ENCODE results near the gene CD300A.
"Not testable (repeated sequence)": the region's sequence is repeated elsewhere in the genome, so short reads cannot be mapped to it uniquely, and the experiment has no call there.

The CD300A gene

GRCh38 chr17:74480290-74480689 lies 13.9 kb downstream of the CD300A start:
- no CpG with 5 or more reads among the region's 8 CpGs for WGBS (ENCODE audit: insufficient coverage, insufficient read length)
- Histone ChIP-seq H3K27ac (ENCODE audit: low read length) (no peak overlapping the region), H3K4me1 (ENCODE audit: control insufficient read depth, insufficient read depth, low read length) (no peaks in the 10 kb centered on the region), H3K4me3 (ENCODE audit: low read length) (no peak overlapping the region), H3K36me3 (ENCODE audit: control insufficient read depth, insufficient read depth, low read length) (no peaks in the 10 kb centered on the region), H3K9me3 (ENCODE audit: control insufficient read depth, insufficient read depth, low read length) (no peaks in the 10 kb centered on the region), H3K27me3 (ENCODE audit: control insufficient read depth, insufficient read depth, low read length) (no peaks in the 10 kb centered on the region)
- DNase-seq (ENCODE audit: low read depth, low spot score) = no peak

- Histone ChIP-seq H3K27me3 (ENCODE audit: control insufficient read depth, insufficient read depth, low read length) (no peaks in the 10 kb centered on the region), H3K36me3 (ENCODE audit: control insufficient read depth, insufficient read depth, low read length) (no peaks in the 10 kb centered on the region), H3K4me1 (ENCODE audit: control insufficient read depth, insufficient read depth, low read length) (no peaks in the 10 kb centered on the region), H3K4me3 (ENCODE audit: low read length) (no peak overlapping the region), H3K9me3 (ENCODE audit: control insufficient read depth, insufficient read depth, low read length) (no peaks in the 10 kb centered on the region), H3K27ac (ENCODE audit: low read length) (no peak overlapping the region)
- DNase-seq (ENCODE audit: low read depth, low spot score) = no peak
- WGBS (ENCODE audit: insufficient coverage, insufficient read length) = no CpG with 5 or more reads among the region's 7 CpGs
Observed at GRCh38 chr17:74481621-74482020, 15.2 kb downstream of the CD300A start.

DNA sequence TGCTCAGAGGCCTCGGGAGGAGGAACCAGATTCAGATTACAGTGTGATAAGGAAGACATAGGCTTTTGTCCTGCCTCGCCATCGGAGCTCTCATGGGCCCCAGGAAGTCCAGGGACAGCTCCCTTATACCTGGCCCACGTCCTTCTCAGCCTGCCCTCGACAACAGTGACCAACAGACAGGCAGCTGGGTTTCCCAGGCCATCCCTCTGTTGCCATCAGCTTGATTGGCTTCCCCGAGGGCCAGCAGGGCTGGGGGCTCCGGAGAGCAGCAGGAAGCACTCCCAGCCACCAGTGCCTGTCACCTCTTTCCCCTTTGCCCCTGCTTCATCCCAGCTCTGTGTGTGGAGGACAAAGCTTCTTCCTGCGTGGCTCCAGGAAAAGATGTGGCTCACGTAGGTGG lies 17.6 kb downstream of the CD300A start:
- Histone ChIP-seq H3K9me3 (ENCODE audit: control insufficient read depth, insufficient read depth, low read length) (no peaks in the 10 kb centered on the region), H3K27ac (ENCODE audit: low read length) (no peak overlapping the region), H3K4me1 (ENCODE audit: control insufficient read depth, insufficient read depth, low read length) (no peaks in the 10 kb centered on the region), H3K36me3 (ENCODE audit: control insufficient read depth, insufficient read depth, low read length) (no peaks in the 10 kb centered on the region), H3K27me3 (ENCODE audit: control insufficient read depth, insufficient read depth, low read length) (no peaks in the 10 kb centered on the region), H3K4me3 (ENCODE audit: low read length) (no peak overlapping the region)
- no CpG with 5 or more reads among the region's 9 CpGs for WGBS (ENCODE audit: insufficient coverage, insufficient read length)
- DNase-seq (ENCODE audit: low read depth, low spot score) = no peak

GRCh38 chr17:74485022-74485743 lies 18.7 kb downstream of the CD300A start:
- H3K4me3 ChIP-seq (ENCODE audit: low read length) = no peak overlapping the region
- no peaks in the 10 kb centered on the region for H3K4me1 ChIP-seq (ENCODE audit: control insufficient read depth, insufficient read depth, low read length)
- H3K27ac ChIP-seq (ENCODE audit: low read length) = no peak overlapping the region
- H3K27me3 ChIP-seq (ENCODE audit: control insufficient read depth, insufficient read depth, low read length) = no peaks in the 10 kb centered on the region
- H3K36me3 ChIP-seq (ENCODE audit: control insufficient read depth, insufficient read depth, low read length) = no peaks in the 10 kb centered on the region
- no peaks in the 10 kb centered on the region for H3K9me3 ChIP-seq (ENCODE audit: control insufficient read depth, insufficient read depth, low read length)
- no CpG with 5 or more reads among the region's 9 CpGs for WGBS (ENCODE audit: insufficient coverage, insufficient read length)
- no peak for DNase-seq (ENCODE audit: low read depth, low spot score)

- no peak for DNase-seq (ENCODE audit: low read depth, low spot score)
- WGBS (ENCODE audit: insufficient coverage, insufficient read length) = no CpG with 5 or more reads among the region's 5 CpGs
- no peaks in the 10 kb centered on the region for H3K27me3 ChIP-seq (ENCODE audit: control insufficient read depth, insufficient read depth, low read length)
- H3K36me3 ChIP-seq (ENCODE audit: control insufficient read depth, insufficient read depth, low read length) = no peaks in the 10 kb centered on the region
- no peaks in the 10 kb centered on the region for H3K9me3 ChIP-seq (ENCODE audit: control insufficient read depth, insufficient read depth, low read length)
- H3K4me3 ChIP-seq (ENCODE audit: low read length) = no peak overlapping the region
- H3K27ac ChIP-seq (ENCODE audit: low read length) = no peak overlapping the region
- no peaks in the 10 kb centered on the region for H3K4me1 ChIP-seq (ENCODE audit: control insufficient read depth, insufficient read depth, low read length)
Observed at GRCh38 chr17:74485841-74486240, 19.4 kb downstream of the CD300A start.

GRCh38 chr17:74488276-74488675 lies 21.8 kb downstream of the CD300A start:
- not testable (repeated sequence) for H3K27ac ChIP-seq (ENCODE audit: low read length); H3K4me3 ChIP-seq (ENCODE audit: low read length); DNase-seq (ENCODE audit: low read depth, low spot score); H3K9me3 ChIP-seq (ENCODE audit: control insufficient read depth, insufficient read depth, low read length); H3K27me3 ChIP-seq (ENCODE audit: control insufficient read depth, insufficient read depth, low read length); H3K4me1 ChIP-seq (ENCODE audit: control insufficient read depth, insufficient read depth, low read length); H3K36me3 ChIP-seq (ENCODE audit: control insufficient read depth, insufficient read depth, low read length)
- no CpG with 5 or more reads among the region's 4 CpGs for WGBS (ENCODE audit: insufficient coverage, insufficient read length)

GRCh38 chr17:74490716-74491115 lies 24.3 kb downstream of the CD300A start:
- Histone ChIP-seq H3K27me3 (ENCODE audit: control insufficient read depth, insufficient read depth, low read length) (no peaks in the 10 kb centered on the region), H3K4me1 (ENCODE audit: control insufficient read depth, insufficient read depth, low read length) (no peaks in the 10 kb centered on the region), H3K4me3 (ENCODE audit: low read length) (no peak overlapping the region), H3K27ac (ENCODE audit: low read length) (no peak overlapping the region), H3K9me3 (ENCODE audit: control insufficient read depth, insufficient read depth, low read length) (no peaks in the 10 kb centered on the region), H3K36me3 (ENCODE audit: control insufficient read depth, insufficient read depth, low read length) (no peaks in the 10 kb centered on the region)
- no CpG with 5 or more reads among the region's 9 CpGs for WGBS (ENCODE audit: insufficient coverage, insufficient read length)
- no peak for DNase-seq (ENCODE audit: low read depth, low spot score)

DNA sequence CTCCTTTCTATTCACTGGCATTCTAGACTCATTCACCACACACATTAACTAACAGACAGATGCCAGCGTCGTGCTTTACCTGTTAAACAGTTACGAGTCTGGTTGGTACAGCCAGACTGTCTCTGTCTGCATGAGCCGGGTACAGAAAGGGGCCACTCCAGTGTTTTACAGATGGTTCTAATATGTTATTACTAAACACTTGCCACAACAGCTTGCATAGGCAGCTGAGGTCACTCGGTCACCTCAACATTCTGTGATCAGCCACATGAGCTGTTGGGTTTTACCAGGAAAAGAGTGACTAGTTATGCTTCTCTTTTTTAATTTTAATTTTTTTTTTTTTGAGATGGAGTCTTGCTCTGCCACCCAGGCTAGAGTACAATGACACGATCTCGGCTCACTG lies 25.2 kb downstream of the CD300A start:
- WGBS (ENCODE audit: insufficient coverage, insufficient read length) = no CpG with 5 or more reads among the region's 7 CpGs
- H3K36me3 ChIP-seq (ENCODE audit: control insufficient read depth, insufficient read depth, low read length) = no peaks in the 10 kb centered on the region
- no peak overlapping the region for H3K4me3 ChIP-seq (ENCODE audit: low read length)
- no peaks in the 10 kb centered on the region for H3K4me1 ChIP-seq (ENCODE audit: control insufficient read depth, insufficient read depth, low read length)
- H3K27me3 ChIP-seq (ENCODE audit: control insufficient read depth, insufficient read depth, low read length) = no peaks in the 10 kb centered on the region
- H3K27ac ChIP-seq (ENCODE audit: low read length) = no peak overlapping the region
- no peak for DNase-seq (ENCODE audit: low read depth, low spot score)
- no peaks in the 10 kb centered on the region for H3K9me3 ChIP-seq (ENCODE audit: control insufficient read depth, insufficient read depth, low read length)

GRCh38 chr17:74493331-74493833 lies 26.9 kb downstream of the CD300A start:
- H3K4me1 ChIP-seq (ENCODE audit: control insufficient read depth, insufficient read depth, low read length) = no peaks in the 10 kb centered on the region
- H3K4me3 ChIP-seq (ENCODE audit: low read length) = no peak overlapping the region
- no peaks in the 10 kb centered on the region for H3K27me3 ChIP-seq (ENCODE audit: control insufficient read depth, insufficient read depth, low read length)
- WGBS (ENCODE audit: insufficient coverage, insufficient read length) = no CpG with 5 or more reads among the region's 11 CpGs
- no peak overlapping the region for H3K27ac ChIP-seq (ENCODE audit: low read length)
- H3K9me3 ChIP-seq (ENCODE audit: control insufficient read depth, insufficient read depth, low read length) = no peaks in the 10 kb centered on the region
- H3K36me3 ChIP-seq (ENCODE audit: control insufficient read depth, insufficient read depth, low read length) = no peaks in the 10 kb centered on the region
- peak; percentile 75 for DNase-seq (ENCODE audit: low read depth, low spot score)

DNA sequence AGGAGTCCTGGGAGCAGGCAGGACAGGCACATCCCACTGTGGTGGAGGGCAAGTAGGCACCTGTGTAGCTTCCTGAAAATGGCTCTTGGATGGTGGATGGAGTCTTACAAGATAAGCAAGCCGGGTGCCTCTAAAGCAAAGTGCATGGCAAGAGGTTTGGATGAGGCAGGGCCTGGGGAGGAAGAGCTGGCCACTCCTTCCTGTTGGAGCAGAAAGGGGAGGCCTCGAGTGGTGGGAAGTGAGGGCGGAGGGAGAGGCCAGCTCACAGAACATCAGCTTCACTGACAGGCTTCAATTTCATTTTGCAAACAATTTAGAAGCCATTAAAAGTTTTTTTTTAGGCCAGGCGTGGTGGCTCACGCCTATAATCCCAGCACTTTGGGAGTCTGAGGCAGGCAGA lies 31.0 kb downstream of the CD300A start:
- no peak for DNase-seq (ENCODE audit: low read depth, low spot score)
- no peak overlapping the region for H3K4me3 ChIP-seq (ENCODE audit: low read length)
- H3K27ac ChIP-seq (ENCODE audit: low read length) = no peak overlapping the region
- H3K9me3 ChIP-seq (ENCODE audit: control insufficient read depth, insufficient read depth, low read length) = no peaks in the 10 kb centered on the region
- no CpG with 5 or more reads among the region's 5 CpGs for WGBS (ENCODE audit: insufficient coverage, insufficient read length)
- H3K27me3 ChIP-seq (ENCODE audit: control insufficient read depth, insufficient read depth, low read length) = no peaks in the 10 kb centered on the region
- H3K36me3 ChIP-seq (ENCODE audit: control insufficient read depth, insufficient read depth, low read length) = no peaks in the 10 kb centered on the region
- H3K4me1 ChIP-seq (ENCODE audit: control insufficient read depth, insufficient read depth, low read length) = no peaks in the 10 kb centered on the region

DNA sequence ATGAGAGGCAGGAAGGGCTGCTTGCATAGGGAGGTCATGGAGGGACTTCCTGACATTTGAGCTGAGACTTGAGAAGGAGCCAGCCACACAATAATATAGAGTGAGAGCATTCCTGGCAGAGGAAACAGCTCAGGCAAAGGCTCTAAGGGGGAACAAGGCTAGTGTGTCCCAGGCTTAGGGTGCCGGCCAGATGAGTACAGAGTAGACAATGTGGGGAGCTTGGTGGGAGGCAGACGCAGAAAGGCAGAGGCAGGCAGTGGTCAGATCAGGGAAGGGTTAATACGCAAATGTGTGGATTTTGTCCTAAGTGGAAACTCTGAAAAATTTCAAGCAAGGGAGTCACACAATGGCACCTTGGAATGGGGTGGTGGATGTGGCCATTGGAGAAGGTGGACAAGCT lies 33.6 kb downstream of the CD300A start:
- H3K27me3 ChIP-seq (ENCODE audit: control insufficient read depth, insufficient read depth, low read length) = no peaks in the 10 kb centered on the region
- H3K4me1 ChIP-seq (ENCODE audit: control insufficient read depth, insufficient read depth, low read length) = no peaks in the 10 kb centered on the region
- no peaks in the 10 kb centered on the region for H3K9me3 ChIP-seq (ENCODE audit: control insufficient read depth, insufficient read depth, low read length)
- H3K27ac ChIP-seq (ENCODE audit: low read length) = no peak overlapping the region
- no CpG with 5 or more reads among the region's 3 CpGs for WGBS (ENCODE audit: insufficient coverage, insufficient read length)
- H3K4me3 ChIP-seq (ENCODE audit: low read length) = no peak overlapping the region
- H3K36me3 ChIP-seq (ENCODE audit: control insufficient read depth, insufficient read depth, low read length) = no peaks in the 10 kb centered on the region
- no peak for DNase-seq (ENCODE audit: low read depth, low spot score)
